Neural cell (in vitro differentiated cells): ENCODE data around the gene XIRP2. TPM values are rescaled to one million over a fixed set of nuclear protein-coding genes. Genes with fewer than 3 reads are reported as not detected.

Experiments
- H2AFZ ChIP-seq: fragments of 200-600, 300-800 bp; sonication (generic), shearing (Covaris generic); 2 replicates; pipeline ENCODE4 v1.6.0; 2014; ENCODE audit warnings: low read depth, mild to moderate bottlenecking, antibody characterized with exemption, low read length, moderate library complexity
- H3F3A ChIP-seq: fragments of 200-600 bp; shearing (Covaris generic); 2 replicates; pipeline ENCODE4 v1.6.1; 2016; ENCODE audit warnings: mild to moderate bottlenecking, moderate library complexity, mixed read lengths, antibody characterized with exemption, low read length; ENCODE audit not compliant: insufficient read depth, poor library complexity, severe bottlenecking
- H3K27ac ChIP-seq: fragments of 200-600, 300-800 bp; sonication (generic), shearing (Covaris generic); 2 replicates; pipeline ENCODE4 v1.5.1; 2014; ENCODE audit warnings: mild to moderate bottlenecking, low read length, moderate library complexity
- H3K27me3 ChIP-seq: fragments of 300-800, 200-600 bp; sonication (generic), shearing (Covaris generic); 2 replicates; pipeline ENCODE4 v1.6.0; 2014; ENCODE audit warnings: mild to moderate bottlenecking, low read depth, low read length, moderate library complexity; ENCODE audit not compliant: insufficient read depth
- H3K36me3 ChIP-seq: fragments of 300-800, 200-600 bp; sonication (generic), shearing (Covaris generic); 2 replicates; pipeline ENCODE4 v1.5.1; 2014; ENCODE audit warnings: mild to moderate bottlenecking, antibody characterized with exemption, low read length, moderate library complexity; ENCODE audit not compliant: insufficient read depth
- H3K4me2 ChIP-seq: fragments of 300-800, 200-600 bp; sonication (generic), shearing (Covaris generic); 2 replicates; pipeline ENCODE4 v1.6.0; 2014; ENCODE audit warnings: mild to moderate bottlenecking, low read length
- H3K4me3 ChIP-seq: fragments of 300-800, 200-600 bp; sonication (generic), shearing (Covaris generic); 2 replicates; pipeline ENCODE4 v1.5.1; 2014; ENCODE audit warnings: mild to moderate bottlenecking, low read length, moderate library complexity
- H3K79me2 ChIP-seq: fragments of 200-600 bp; shearing (Covaris generic); replicated peaks from 2 replicates; pipeline ENCODE4 v1.6.0; 2014; ENCODE audit warnings: mild to moderate bottlenecking, low read length, moderate library complexity; ENCODE audit not compliant: insufficient read depth
- H3K9ac ChIP-seq: fragments of 300-800, 200-600 bp; sonication (generic), shearing (Covaris generic); 2 replicates; pipeline ENCODE4 v1.6.1; 2016; ENCODE audit warnings: mild to moderate bottlenecking, low read length, mixed read lengths
- H3K9me2 ChIP-seq: fragments of 200-600 bp; shearing (Covaris generic); 2 replicates; pipeline ENCODE4 v1.6.1; 2016; ENCODE audit warnings: mild to moderate bottlenecking, low read length, mixed read lengths; ENCODE audit not compliant: insufficient read depth
- H3K9me3 ChIP-seq: fragments of 200-600, 300-800 bp; sonication (generic), shearing (Covaris generic); 2 replicates; pipeline ENCODE4 v1.6.1; 2016; ENCODE audit warnings: mild to moderate bottlenecking, mixed run types, low read length, moderate library complexity, mixed read lengths
- H4K20me1 ChIP-seq: fragments of 200-600 bp; shearing (Covaris generic); 2 replicates; pipeline ENCODE4 v1.6.1; 2016; ENCODE audit warnings: mild to moderate bottlenecking, mixed run types; ENCODE audit not compliant: insufficient read depth
- CTCF ChIP-seq: fragments of 450-650 bp; IDR thresholded peaks from 2 replicates; pipeline ENCODE4 v1.5.1; 2014; ENCODE audit warnings: antibody characterized with exemption, mild to moderate bottlenecking, moderate library complexity; ENCODE audit not compliant: poor library complexity, severe bottlenecking
- EP300 ChIP-seq: fragments of 450-650 bp; conservative IDR thresholded peaks from 2 replicates; pipeline ENCODE4 v1.6.1; 2014; ENCODE audit warnings: antibody characterized with exemption, mild to moderate bottlenecking, moderate library complexity; ENCODE audit not compliant: poor library complexity, severe bottlenecking
- EZH2 ChIP-seq: fragments of 200-600, 300-800 bp; shearing (Covaris generic), sonication (generic); IDR thresholded peaks from 2 replicates; pipeline ENCODE4 v1.6.1; 2014; ENCODE audit warnings: antibody characterized with exemption, low read length, borderline replicate concordance, mild to moderate bottlenecking; ENCODE audit not compliant: insufficient read depth, poor library complexity, severe bottlenecking
- MXI1 ChIP-seq: fragments of 450-650 bp; conservative IDR thresholded peaks from 2 replicates; pipeline ENCODE4 v1.6.1; 2014; ENCODE audit warnings: antibody characterized with exemption, mild to moderate bottlenecking; ENCODE audit not compliant: poor library complexity, severe bottlenecking
- POLR2AphosphoS5 ChIP-seq: IDR thresholded peaks from 2 replicates; pipeline ENCODE4 v1.6.1; 2012
- RAD21 ChIP-seq: fragments of 450-650 bp; conservative IDR thresholded peaks from 2 replicates; pipeline ENCODE4 v1.6.1; 2014; ENCODE audit warnings: antibody characterized with exemption, mild to moderate bottlenecking, moderate library complexity
- REST ChIP-seq: IDR thresholded peaks from 2 replicates; pipeline ENCODE4 v1.6.1; 2012; ENCODE audit warnings: borderline replicate concordance
- SMC3 ChIP-seq: fragments of 450-650 bp; conservative IDR thresholded peaks from 2 replicates; pipeline ENCODE4 v1.6.1; 2014; ENCODE audit warnings: antibody characterized with exemption, mild to moderate bottlenecking, moderate library complexity; ENCODE audit not compliant: poor library complexity
- TAF1 ChIP-seq: IDR thresholded peaks from 2 replicates; pipeline ENCODE4 v1.6.1; 2012; ENCODE audit warnings: low read depth
- polyA plus RNA-seq: library from polyadenylated mRNA; depleted of rRNA; stranded (reverse); fragments of >200 nt; gene quantifications from 2 replicates; pipeline ENCODE4 v1.2.3, GENCODE V29; 2014

Gene XIRP2
- polyA plus RNA-seq, 1 donor from 2014 or later: not detected

- TF ChIP-seq EZH2 (no peak), MXI1 (no peak), CTCF (no peak), EP300 (no peak), RAD21 (no peak), SMC3 (no peak), REST (no peak), POLR2AphosphoS5 (no peak)
- Histone ChIP-seq H3K9me2 (no peaks in the 10 kb centered on the region), H4K20me1 (no peaks in the 10 kb centered on the region), H3K79me2 (no peaks in the 10 kb centered on the region), H3K27me3 (no peaks in the 10 kb centered on the region), H3K9me3 (no peaks in the 10 kb centered on the region), H2AFZ (no peak overlapping the region), H3K9ac (no peak overlapping the region), H3K4me2 (no peak overlapping the region), H3F3A (no peaks in the 10 kb centered on the region), H3K27ac (no peak overlapping the region), H3K36me3 (no peaks in the 10 kb centered on the region), H3K4me3 (no peak overlapping the region)
Measured at GRCh38 chr2:167122389-167122788, 234.1 kb downstream of the XIRP2 start.

GRCh38 chr2:167126165-167126564 lies 237.9 kb downstream of the XIRP2 start:
- Histone ChIP-seq H3K79me2 (no peaks in the 10 kb centered on the region), H3K4me3 (no peak overlapping the region), H3K9me3 (no peaks in the 10 kb centered on the region), H3K36me3 (no peaks in the 10 kb centered on the region), H2AFZ (no peak overlapping the region), H3K9ac (no peak overlapping the region), H3K27me3 (no peaks in the 10 kb centered on the region), H3K27ac (no peak overlapping the region), H3F3A (no peaks in the 10 kb centered on the region), H3K4me2 (no peak overlapping the region), H4K20me1 (no peaks in the 10 kb centered on the region), H3K9me2 (no peaks in the 10 kb centered on the region)
- no peak for TF ChIP-seq TAF1
- no peak for TF ChIP-seq SMC3
- no peak for TF ChIP-seq REST
- no peak for TF ChIP-seq MXI1
- TF ChIP-seq CTCF: no peak
